Ureter (tissue), 1 donor: Measurements from ENCODE around the gene ADAMTSL3. TPM values are rescaled to one million over a fixed set of nuclear protein-coding genes. Genes with fewer than 3 reads are reported as not detected.
"Not testable (repeated sequence)": the region's sequence is repeated elsewhere in the genome, so short reads cannot be mapped to it uniquely, and the experiment has no call there.

Experiments
- DNase-seq: peaks from one replicate; pipeline ENCODE4 v3.0.0-alpha.2; 2020; ENCODE audit warnings: low spot score
- total RNA-seq: library from RNA; stranded (reverse); gene quantifications from one replicate; pipeline ENCODE4 v1.2.4, GENCODE V29; 2023
- donor health status: DM: yes; HTN: yes; CAD: no.

Gene ADAMTSL3
- total RNA-seq, 1 donor from 2014 or later, result 9.7 TPM

DNA sequence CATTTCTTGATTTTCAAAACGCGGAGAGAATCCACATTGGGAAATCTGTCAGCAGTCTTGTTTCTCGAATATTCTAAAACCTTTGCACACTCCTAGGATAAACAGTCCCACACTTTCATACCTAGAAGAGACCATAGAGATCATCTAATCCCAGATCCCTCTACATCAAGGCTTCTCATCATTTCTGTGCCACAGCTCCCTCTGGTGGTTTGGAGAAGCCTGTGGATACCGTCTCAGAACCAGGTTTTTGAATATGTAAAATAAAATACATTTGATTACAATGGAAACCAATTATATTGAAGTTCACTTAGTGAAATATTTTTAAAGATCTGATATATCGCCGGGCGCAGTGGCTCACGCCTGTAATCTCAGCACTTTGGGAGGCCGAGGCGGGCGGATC is 369.7 kb downstream of the ADAMTSL3 start:
- no peak for DNase-seq

DNA sequence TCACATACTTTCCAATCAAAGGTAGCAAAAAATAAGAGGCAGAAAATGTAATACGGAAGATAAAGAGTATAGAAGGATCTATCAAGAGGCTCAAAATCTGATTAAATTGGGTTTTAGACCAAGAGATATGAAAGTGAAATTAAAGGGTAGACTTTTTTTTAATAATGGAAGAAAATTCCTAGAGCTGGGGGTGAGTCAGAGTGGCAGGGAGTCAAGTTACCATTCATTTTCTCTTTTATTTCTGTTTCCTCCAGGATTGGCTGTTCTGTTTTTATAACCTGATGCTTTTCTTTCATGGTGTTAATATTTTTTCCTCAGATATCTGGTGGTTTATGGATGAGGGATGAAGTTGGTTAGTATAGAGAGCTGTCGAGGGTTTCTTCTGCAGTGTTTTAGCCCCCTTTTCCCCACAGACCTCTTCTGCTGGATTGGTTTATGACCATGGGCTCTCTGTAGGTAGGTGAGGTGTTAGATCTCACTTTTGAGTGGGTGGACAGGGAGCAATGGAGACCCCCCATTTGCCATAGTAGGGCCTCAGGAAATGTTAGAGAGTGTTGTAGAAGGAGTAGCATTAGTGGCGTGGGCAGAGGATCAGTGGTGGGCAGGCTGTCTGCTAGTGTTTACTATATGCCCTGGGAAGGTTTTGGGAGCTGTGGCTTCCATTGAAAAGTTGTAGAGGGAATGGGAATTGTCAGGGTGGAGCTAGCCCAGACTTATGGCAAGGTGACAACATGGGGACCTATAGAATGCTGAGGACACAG is 380.1 kb downstream of the ADAMTSL3 start:
- no peak for DNase-seq

DNA sequence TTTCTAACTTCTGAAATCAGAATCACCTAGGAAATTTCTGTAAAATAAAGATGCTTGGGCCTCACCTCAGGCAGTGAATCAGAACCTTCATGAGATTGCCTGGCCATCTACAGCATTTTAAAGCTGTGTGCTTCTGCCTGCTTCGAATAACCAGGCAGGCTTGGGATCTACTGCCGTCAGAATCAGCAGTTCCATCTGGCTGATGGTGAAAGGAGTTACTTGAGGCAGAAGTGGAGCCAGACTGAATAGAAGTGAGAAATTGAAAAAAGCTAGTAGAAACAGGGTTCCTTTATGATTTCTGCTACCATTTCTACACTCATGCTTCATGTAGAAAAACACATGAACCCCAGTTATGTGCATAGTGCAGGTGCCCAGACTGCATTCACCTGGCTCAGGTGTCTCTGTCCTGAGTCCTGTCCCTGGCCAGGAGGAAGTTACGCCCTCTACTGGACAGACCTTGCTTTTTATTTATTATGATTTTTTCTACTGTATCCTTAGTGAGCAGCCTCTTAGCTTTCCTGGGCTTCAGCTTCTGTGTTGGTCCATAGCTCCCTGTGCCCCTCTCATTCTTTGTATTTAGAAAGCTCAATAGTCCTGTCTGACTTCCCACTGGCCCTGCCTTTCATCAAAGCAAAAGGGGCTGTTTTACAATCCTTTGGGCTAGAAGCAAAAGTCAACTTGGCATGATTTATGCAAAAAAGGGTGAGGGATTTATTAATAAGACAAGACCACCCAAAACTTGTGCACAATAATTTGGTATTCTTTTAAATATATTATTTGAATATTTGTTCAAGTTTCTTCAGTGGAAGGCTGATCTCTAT is 380.9 kb downstream of the ADAMTSL3 start:
- no peak for DNase-seq

DNA sequence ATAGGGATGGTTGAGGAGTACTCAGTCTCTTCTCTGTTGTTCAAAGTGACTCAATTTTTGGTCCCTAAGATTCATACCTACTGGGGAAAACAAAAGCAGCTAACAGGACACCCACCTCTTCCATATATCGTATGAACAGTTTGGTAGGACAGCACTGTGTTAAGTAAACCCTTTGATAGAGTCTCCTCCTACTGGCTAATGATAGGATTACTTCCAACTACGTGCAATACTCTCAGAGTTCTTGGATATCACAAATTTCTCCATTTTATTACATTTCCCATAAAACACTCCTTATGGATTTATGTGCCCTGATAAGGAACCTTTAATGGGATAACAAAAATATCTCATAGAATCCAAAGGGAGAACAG is 381.5 kb downstream of the ADAMTSL3 start:
- no peak for DNase-seq

DNA sequence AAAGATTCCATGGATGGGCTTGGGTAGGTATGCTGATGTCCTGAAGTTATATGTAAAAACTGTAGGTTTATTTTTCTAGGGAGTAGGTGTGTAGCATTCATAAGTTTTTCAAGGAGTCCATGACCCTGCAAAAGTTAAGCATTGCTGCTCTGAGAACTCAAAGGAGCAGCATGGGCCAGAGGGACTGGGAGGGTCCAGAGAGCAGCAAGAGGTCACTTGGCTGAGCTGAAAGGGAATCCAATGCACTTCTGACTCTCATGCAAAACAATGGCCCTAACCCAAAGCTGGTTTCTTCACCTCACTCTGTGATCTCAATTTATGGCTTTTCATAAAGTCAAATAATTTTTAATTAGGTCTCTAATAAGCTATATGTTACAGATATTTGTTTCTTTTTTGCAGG is 383.4 kb downstream of the ADAMTSL3 start:
- DNase-seq, result no peak

DNA sequence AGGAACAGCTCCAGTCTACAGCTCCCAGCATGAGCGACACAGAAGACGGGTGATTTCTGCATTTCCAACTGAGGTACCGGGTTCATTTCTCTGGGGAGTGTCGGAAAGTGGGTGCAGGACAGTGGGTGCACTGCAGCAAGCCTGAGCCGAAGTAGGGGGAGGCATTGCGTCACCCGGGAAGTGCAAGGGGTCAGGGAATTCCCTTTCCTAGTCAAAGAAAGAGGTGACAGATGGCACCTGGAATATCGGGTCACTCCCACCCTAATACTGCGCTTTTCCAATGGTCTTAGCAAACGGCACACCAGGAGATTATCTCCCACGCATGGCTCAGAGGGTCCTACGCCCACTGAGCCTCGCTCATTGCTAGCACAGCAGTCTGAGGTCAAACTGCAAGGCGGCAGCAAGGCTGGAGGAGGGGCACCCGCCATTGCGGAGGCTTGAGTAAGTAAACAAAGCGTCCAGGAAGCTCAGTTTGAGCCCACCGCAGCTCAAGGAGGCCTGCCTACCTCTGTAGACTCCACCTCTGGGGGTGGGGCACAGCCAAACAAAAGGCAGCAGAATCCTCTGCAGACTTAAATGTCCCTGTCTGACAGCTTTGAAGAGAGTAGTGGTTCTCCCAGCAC is 388.6 kb downstream of the ADAMTSL3 start:
- not testable (repeated sequence) for DNase-seq

DNA sequence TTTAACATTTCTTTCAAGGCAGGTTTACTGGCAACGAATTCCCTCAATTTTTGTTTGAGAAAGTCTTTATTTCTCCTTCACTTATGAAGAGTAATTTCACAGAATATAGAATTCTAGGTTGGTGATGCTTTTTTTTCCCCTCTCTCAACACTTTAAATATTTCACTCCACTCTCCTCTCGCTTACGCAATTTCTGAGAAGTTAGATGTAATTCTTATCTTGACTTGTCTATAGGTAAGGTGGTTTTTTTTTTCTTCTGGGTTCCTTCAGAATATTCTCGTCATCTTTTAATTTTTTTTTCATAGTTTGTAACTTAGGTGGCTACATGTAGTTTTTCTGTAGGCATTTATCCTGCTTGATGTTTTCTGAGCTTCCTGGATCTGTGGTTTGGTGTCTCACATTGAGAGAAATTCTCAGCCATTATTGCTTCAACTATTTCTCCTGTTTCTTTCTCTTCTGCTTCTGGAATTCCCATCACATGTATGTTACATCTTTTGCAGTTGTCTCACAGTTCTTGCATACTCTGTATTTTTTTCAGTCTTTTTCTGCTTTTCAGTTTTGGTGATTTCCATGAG is 392.2 kb downstream of the ADAMTSL3 start:
- DNase-seq, result no peak

DNA sequence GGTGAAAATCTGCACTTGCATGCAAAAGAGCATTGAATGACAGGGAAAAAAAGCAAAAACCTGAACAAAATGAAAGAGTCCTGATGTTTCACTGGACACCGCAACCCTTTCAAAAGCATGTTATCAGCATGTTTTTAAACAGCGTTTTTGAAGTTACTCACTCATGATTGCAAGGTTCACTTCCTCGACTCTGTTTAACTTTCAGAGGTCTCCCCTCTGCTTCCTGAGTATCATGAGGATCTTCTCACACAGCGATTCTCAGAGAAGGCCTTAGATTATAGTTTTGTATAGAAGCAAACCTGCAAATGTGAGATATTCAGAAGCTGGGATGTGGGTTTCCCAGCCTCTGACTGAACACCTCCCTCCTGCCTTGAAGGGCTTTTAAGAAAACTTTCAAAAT is 395.6 kb downstream of the ADAMTSL3 start:
- DNase-seq, result not testable (repeated sequence)

DNA sequence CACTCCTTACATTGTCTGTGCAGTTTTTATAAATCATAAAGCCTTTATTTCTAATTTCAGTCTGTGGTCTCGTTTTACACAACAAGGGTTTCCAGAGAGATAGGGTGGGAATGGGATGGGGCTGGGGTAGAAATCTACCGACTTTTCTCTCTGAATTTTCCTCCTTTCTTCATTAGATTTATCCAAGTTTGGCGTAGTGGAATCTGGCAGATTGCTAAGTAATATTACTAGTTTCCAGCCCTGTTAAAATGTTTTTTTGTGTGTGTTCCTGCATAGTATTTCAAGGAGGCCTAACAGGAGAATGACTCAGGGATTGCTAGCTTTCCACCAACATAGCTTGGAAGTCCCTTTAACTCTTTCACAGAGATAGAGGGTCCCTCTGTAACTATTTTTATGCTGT is 396.2 kb downstream of the ADAMTSL3 start:
- no peak for DNase-seq

DNA sequence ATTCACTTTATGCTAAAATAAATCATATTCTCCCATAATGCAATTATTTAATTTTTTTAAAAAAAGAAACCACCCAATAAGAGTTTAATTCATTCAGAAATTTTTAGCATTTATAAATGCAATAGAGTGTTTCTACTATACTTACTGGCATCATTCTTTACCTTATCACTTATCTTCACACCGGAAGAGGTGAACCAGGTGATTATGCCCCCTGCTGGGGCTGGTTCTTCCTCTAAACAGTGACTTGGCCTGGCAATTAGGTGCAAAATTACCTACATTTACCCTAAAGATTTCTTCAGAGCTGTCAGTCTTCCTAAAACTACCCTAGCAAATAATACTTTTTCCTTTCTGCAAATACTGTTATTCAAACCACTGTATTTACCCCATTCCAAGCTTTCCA is 397.2 kb downstream of the ADAMTSL3 start:
- not testable (repeated sequence) for DNase-seq

DNA sequence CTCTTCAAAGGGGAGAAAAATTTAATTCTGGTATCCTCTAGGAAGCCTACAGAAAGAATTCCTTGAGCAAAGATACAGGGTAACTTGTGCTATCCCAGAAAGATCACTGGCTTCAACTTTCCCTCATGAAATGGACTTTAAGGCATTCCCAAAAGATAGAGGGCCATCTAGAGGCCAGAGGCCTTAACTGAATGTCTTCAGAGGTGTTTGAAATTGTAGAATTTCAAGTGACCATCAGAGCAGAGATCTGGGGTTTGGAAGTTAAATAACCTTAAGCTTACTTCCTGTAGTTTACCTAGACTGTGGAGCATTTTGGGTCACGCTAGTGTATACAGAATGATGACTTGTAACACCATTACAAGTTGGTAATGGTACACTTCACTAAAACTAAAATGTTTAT is 400.6 kb downstream of the ADAMTSL3 start:
- not testable (repeated sequence) for DNase-seq

DNA sequence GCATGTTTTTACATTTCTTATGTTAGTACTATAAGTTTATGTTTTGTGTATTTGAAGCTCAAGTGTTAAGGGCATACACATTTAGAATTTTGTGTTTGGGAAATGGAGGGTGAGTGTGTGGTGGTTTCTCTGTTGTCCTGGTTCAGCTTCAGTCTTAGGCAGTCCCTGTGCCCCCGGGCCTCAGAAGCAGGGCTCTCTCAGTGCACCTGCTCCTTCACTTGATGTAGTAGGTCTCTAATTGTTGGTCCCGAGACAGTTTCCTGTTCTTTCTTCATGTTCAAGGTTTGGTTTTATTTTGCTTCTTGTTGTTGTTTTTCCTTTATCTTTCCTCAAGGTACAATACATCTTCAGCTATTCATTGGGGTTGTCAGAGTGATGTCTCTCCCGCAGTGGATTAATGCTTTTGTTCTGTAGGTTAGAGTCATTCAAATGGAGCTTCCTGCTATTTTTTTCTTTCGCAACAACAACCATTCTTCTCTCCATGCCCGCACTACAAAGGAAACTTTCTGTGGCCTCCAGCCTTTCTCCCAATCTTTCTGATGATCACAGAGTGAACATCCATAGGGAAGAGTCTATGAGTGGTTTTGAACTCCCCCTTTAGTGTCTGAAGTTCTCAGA is 403.9 kb downstream of the ADAMTSL3 start:
- no peak for DNase-seq

DNA sequence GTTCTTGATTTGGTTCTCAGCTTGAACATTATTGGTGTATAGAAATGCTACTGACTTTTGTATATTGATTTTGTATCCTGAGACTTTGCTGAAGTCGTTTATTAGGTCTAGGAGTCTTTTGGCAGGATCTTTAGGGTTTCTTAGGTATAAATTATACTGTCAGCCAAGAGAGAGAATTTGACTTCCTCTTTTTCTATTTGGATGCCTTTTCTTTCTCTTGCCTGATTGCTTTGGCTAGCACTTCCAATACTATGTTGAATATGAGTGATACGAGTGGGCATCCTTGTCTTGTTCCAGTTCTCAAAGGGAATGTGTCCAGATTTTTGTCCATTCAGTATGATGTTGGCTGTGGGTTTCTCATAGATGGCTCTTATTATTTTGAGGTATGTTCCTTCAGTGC is 409.8 kb downstream of the ADAMTSL3 start:
- not testable (repeated sequence) for DNase-seq

DNA sequence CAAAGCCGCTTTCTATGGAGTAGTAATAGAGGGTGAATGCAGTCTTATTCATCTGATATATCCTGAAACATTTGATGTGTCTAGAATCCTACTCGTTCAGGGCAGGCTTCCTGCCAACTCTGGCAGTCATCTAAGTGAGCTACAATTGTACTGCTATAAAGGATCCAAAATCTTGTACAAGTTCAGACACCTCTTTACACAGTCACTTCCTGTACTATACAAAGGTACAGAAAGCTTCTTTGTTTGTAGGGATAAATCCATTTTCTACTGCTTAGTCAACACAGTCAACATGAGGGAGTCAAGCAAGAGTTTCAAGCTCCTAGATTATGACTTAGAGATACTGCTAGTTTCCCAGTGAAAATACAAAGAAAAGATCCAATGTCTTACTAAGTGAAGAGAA is 414.8 kb downstream of the ADAMTSL3 start:
- not testable (repeated sequence) for DNase-seq

DNA sequence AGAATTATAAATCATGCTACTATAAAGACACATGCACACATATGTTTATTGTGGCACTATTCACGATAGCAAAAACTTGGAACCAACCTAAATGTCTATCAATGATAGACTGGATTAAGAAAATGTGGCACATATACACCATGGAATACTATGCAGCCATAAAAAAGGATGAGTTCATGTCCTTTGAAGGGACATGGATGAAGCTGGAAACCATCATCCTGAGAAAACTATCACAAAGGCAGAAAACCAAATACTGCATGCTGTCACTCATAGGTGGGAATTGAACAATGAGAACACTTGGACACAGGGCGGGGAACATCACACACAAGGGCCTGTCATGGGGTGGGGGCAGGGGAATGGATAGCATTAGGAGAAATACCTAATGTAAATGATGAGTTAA is 424.1 kb downstream of the ADAMTSL3 start:
- DNase-seq, result not testable (repeated sequence)

DNA sequence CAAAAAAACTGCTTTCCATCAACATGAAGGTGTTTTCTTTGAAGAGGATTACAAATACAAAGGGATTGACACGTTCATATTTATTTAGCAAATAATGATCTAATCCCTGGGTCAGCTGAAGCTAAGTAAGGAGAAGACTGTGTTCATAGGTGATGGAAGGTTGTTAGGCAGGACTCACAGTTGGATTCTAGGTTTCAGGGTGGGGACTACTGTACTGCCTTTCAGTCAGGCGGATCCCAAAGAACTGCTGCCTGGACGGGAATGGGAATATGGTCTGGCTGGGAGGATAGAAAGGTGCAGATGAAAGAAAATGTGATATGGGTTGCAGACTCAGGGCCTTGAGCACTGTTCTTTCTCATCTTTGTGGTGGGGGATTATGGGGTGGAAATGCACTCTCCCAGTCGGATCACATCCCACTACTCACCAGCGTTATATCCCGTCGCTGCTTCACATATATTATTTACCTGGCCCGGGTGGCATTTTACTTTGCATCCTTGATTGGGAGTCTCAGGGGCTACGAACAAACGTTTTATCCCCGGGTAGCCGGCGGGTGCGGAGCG is 425.5 kb downstream of the ADAMTSL3 start:
- not testable (repeated sequence) for DNase-seq

DNA sequence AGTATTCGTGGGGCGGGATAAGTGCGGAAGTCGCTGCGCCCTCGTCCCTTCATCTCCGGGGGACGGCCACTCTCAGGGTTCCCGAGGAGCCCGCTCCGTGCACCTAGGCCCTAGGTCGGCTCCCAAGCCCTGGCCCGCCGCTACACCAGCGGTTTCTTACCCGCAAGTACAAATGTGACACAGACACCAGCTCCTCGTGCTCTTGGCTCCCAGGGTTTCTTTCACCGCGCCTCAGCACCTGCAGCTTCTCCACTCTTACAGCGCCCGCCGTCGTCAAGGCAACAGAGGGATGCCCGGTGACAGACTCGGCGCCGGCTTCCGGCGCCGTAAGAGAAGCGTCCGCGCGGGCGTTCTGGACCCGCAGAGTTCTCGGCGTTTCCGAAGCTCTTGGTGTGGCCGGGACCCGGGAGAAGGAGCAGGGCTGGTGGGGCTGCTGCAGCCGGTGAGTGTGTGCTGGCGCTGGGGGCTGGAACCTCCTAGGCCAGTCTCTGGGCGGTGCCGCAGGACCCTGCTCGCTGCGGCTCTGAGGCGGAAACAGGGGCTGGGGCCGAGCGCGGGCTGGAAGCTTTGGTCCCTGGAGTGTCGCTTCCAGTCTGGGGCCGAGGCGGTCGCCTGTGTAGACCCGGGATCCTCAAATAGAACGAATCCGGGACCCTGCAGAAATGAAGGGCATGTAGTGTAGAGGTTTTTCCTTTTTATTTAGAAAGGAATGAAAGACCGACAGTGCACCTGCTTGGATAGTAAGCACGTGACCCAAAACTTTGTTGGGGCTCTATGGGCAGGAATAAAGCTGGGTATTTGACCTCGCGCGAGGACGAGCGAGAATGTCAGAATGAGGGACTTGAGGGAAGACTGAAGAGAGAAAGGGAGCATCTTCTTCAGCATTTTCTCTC is 426.2 kb downstream of the ADAMTSL3 start:
- no peak for DNase-seq

DNA sequence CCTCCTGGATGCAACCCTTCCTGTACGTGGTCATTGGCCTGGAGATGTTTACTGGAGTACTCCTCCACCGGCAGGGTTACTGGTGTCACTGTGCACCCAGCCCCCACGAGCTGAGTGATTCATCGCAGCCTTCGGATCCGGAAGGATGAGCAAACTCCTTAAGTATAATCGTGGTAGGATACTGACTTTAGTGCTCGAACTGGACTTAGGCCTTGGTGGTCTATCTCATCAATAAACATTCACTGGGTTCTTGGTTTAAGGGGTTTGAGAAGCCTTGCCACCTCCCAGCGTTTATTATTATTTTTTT is 426.8 kb downstream of the ADAMTSL3 start:
- DNase-seq, result not testable (repeated sequence)

DNA sequence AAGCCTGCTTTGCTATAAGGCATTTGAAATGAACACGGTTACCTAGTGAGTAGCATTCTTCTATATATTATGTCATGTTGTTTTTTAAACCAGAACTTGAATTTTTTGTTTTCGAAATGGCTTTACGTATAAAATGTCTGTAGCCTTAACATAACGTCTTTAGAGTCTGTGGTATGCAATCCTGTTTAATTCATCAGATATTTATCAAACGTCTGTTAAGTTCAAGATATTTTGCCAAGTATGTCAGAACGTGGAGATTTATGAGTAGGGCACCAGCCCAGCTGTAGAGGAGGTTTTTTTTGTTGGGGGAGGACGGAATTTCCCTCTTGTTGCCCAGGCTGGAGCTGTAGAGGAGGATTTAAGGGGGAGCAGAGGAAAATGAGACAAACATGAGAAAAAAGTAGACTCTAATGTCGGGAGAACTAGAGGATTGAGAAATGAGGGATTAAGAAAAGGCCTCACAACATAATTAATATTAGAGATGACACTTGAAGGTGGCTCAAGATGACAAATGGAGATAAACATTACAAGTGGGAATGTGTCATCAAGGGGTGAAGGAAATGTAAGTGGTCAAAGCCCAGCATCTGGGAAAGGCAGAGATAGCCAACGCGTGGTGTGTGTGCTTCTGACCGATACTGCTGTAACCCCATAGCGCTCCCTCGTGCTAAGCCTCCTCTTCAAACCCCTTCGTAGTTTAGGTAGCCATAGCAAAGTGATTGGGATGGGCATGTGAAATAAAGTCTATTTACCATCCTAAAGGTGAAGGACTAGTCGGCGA is 427.7 kb downstream of the ADAMTSL3 start:
- DNase-seq, result no peak

DNA sequence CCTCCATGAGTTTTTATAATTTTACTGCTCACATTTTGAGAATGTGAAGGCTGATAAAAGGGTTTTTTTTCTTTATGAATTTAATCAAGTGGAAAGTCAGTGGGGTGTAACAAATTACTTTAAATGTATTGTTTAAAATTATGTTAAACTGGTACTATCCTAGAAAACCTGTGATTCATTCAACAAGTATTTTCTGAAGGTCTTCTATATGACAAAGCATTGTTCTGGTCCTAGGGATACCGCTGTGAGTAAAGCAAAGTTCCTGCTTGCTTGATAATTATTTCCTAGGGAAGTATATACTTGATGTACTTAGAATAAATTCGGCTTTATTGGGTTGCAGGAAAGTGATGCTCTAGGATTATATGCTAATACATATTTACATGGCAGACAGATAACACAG is 428.8 kb downstream of the ADAMTSL3 start:
- DNase-seq, result no peak
